Measurements from ENCODE around the gene BRINP1.
A peak's percentile ranks its signal among the peaks of the same experiment; 100 is the strongest.

The BRINP1 gene

GRCh38 chr9:119251936-119252335 is 117.3 kb downstream of the BRINP1 start:
- no peak for DNase-seq (ENCODE audit: low read depth)
- no peak for TF ChIP-seq CTCF (conservative IDR thresholded peaks at IDR 0.05; ENCODE audit: control insufficient read depth, insufficient read depth, low read depth, low read length)

GRCh38 chr9:119250730-119251129 is 118.5 kb downstream of the BRINP1 start:
- no peak overlapping the region for H3K4me3 ChIP-seq (ENCODE audit: control insufficient read depth, low read depth, low read length)
- no peak for DNase-seq (ENCODE audit: low read depth)
- TF ChIP-seq CTCF (conservative IDR thresholded peaks at IDR 0.05; ENCODE audit: control insufficient read depth, insufficient read depth, low read depth, low read length) = no peak

More at GRCh38 chr9:119251936-119252335, 117.3 kb downstream of the BRINP1 start:
- no peak overlapping the region for H3K4me3 ChIP-seq (ENCODE audit: control insufficient read depth, low read depth, low read length)

- no peak for TF ChIP-seq CTCF (conservative IDR thresholded peaks at IDR 0.05; ENCODE audit: control insufficient read depth, insufficient read depth, low read depth, low read length)
Measured at GRCh38 chr9:119240546-119240945, 128.7 kb downstream of the BRINP1 start.

GRCh38 chr9:119234636-119235035 is 134.6 kb downstream of the BRINP1 start:
- no peak for TF ChIP-seq CTCF (conservative IDR thresholded peaks at IDR 0.05; ENCODE audit: control insufficient read depth, insufficient read depth, low read depth, low read length)
- no peak overlapping the region for H3K4me3 ChIP-seq (ENCODE audit: control insufficient read depth, low read depth, low read length)
- no peak for DNase-seq (ENCODE audit: low read depth)

More at GRCh38 chr9:119240546-119240945, 128.7 kb downstream of the BRINP1 start:
- no peak for DNase-seq (ENCODE audit: low read depth)
- no peak overlapping the region for H3K4me3 ChIP-seq (ENCODE audit: control insufficient read depth, low read depth, low read length)

- H3K4me3 ChIP-seq (ENCODE audit: control insufficient read depth, low read depth, low read length) = no peak overlapping the region
- no peak for DNase-seq (ENCODE audit: low read depth)
- TF ChIP-seq CTCF (conservative IDR thresholded peaks at IDR 0.05; ENCODE audit: control insufficient read depth, insufficient read depth, low read depth, low read length) = no peak
Measured at GRCh38 chr9:119227422-119227821, 141.8 kb downstream of the BRINP1 start.

GRCh38 chr9:119224431-119224830 is 144.8 kb downstream of the BRINP1 start:
- TF ChIP-seq CTCF (conservative IDR thresholded peaks at IDR 0.05; ENCODE audit: control insufficient read depth, insufficient read depth, low read depth, low read length) = no peak
- no peak for DNase-seq (ENCODE audit: low read depth)
- no peak overlapping the region for H3K4me3 ChIP-seq (ENCODE audit: control insufficient read depth, low read depth, low read length)

GRCh38 chr9:119221276-119221675 is 148.0 kb downstream of the BRINP1 start:
- peak; percentile 2 for DNase-seq (ENCODE audit: low read depth)
- H3K4me3 ChIP-seq (ENCODE audit: control insufficient read depth, low read depth, low read length) = no peak overlapping the region
- TF ChIP-seq CTCF (conservative IDR thresholded peaks at IDR 0.05; ENCODE audit: control insufficient read depth, insufficient read depth, low read depth, low read length) = no peak

All from fibroblast of mammary gland (primary cell).